Uterus (tissue), 2 donors: ENCODE data around the gene PPM1G.

Source experiments
- CTCF ChIP-seq, 4 experiments: fragments of 200-600 bp in 2 of 4; fragments of 450-650 bp in 2 of 4; sonication (generic) in 2 of 4; IDR thresholded peaks; one replicate each; pipeline ENCODE4 v1.5.1; 2016 to 2019; ENCODE audit warnings: antibody characterized with exemption in 4 of 4, mild to moderate bottlenecking in 2 of 4, moderate library complexity in 1 of 4
- POLR2A ChIP-seq, 2 donors: fragments of 450-650 bp; IDR thresholded peaks; one replicate each; pipeline ENCODE4 v1.6.1; 2016; ENCODE audit warnings: antibody characterized with exemption in 2 of 2, mild to moderate bottlenecking in 1 of 2, moderate library complexity in 1 of 2

GRCh38 chr2:27428213-27428977 lies 19.0 kb upstream of the PPM1G start, which contains the start of gene NRBP1:
- peak; percentile 72 to 92 for TF ChIP-seq POLR2A (IDR thresholded peaks at IDR 0.05)
- peak in 2 of 4 experiments; percentile 5 to 6 for TF ChIP-seq CTCF (IDR thresholded peaks at IDR 0.05)
